Peyer's patch (tissue), 4 donors: Measurements from ENCODE around the gene ITGA11.

Source experiments
- POLR2A ChIP-seq, 2 donors: fragments of 450-650 bp; IDR thresholded peaks; one replicate each; pipeline ENCODE4 v1.5.1; 2017; ENCODE audit warnings: antibody characterized with exemption in 2 of 2, mild to moderate bottlenecking in 2 of 2, moderate library complexity in 2 of 2
- TF ChIP-seq, protein P1 (sequence below), 6 experiments: fragments of 450-650 bp in 4 of 6; fragments of 200-600 bp in 2 of 6; sonication (generic) in 1 of 6; IDR thresholded peaks; one replicate each; pipeline ENCODE4 v1.5.1; 2017 to 2019; ENCODE audit warnings: antibody characterized with exemption in 6 of 6, mild to moderate bottlenecking in 3 of 6, moderate library complexity in 1 of 6

DNA sequence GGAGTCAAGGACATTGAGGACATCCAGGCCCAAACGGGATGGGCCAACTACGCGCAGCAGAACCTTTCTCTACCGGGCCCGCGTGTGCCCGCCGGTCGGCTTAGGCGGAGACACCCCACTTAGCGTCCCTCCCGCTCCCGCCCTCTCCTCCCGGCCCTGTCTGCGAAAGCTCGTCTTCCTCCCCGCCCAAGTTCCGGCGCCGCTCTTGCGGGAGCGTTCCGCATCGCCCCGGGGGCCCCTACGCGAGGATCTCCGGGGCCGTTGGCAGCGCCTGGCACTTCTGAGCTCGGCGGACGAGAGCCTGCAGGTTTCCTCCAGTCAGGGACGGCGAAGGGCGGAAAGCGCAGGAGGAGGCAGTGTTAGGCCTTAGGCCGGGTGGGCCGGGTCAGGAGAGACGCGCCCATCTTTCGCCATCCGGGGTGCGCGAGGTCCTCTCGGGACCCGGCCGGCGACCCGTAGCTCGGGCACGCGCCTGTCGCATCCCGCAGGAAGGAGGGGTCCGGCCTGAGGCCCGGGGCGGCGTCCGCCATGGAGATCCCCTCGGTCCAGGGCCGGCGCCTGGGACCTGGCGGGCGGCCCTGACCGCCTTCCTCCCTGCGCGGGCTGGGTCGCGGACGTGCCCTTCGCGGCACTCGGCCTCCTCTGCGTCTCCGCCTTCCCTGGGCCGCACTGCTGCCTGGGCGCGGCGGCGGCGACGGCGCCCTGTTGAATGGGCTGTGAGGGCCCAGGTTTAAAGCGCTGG lies 154.2 kb downstream of the ITGA11 start, which contains the start of gene FEM1B:
- TF ChIP-seq, protein P1, sequence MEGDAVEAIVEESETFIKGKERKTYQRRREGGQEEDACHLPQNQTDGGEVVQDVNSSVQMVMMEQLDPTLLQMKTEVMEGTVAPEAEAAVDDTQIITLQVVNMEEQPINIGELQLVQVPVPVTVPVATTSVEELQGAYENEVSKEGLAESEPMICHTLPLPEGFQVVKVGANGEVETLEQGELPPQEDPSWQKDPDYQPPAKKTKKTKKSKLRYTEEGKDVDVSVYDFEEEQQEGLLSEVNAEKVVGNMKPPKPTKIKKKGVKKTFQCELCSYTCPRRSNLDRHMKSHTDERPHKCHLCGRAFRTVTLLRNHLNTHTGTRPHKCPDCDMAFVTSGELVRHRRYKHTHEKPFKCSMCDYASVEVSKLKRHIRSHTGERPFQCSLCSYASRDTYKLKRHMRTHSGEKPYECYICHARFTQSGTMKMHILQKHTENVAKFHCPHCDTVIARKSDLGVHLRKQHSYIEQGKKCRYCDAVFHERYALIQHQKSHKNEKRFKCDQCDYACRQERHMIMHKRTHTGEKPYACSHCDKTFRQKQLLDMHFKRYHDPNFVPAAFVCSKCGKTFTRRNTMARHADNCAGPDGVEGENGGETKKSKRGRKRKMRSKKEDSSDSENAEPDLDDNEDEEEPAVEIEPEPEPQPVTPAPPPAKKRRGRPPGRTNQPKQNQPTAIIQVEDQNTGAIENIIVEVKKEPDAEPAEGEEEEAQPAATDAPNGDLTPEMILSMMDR (IDR thresholded peaks at IDR 0.05), result peak in 1 of 6 experiments; percentile 46
- peak; percentile 57 to 61 for TF ChIP-seq POLR2A (IDR thresholded peaks at IDR 0.05)
